Vagina (tissue), 2 donors: ENCODE results near the gene FAM13B.

Source experiments
- POLR2AphosphoS5 ChIP-seq, 2 donors: sonication (generic); formaldehyde crosslinking; IDR thresholded peaks; one replicate each; pipeline ENCODE4 v1.9.0; 2017; ENCODE audit warnings: antibody characterized with exemption in 2 of 2, mild to moderate bottlenecking in 2 of 2, low read depth in 1 of 2; ENCODE audit not compliant: insufficient read depth in 1 of 2
- TF ChIP-seq, protein P1 (sequence below), 3 experiments: fragments of 450-650 bp in 2 of 3; fragments of 200-600 bp in 1 of 3; sonication (generic) in 1 of 3; IDR thresholded peaks; one replicate each; pipeline ENCODE4 v1.5.1; 2017 to 2019; ENCODE audit warnings: antibody characterized with exemption in 3 of 3, mild to moderate bottlenecking in 2 of 3, moderate library complexity in 2 of 3

DNA sequence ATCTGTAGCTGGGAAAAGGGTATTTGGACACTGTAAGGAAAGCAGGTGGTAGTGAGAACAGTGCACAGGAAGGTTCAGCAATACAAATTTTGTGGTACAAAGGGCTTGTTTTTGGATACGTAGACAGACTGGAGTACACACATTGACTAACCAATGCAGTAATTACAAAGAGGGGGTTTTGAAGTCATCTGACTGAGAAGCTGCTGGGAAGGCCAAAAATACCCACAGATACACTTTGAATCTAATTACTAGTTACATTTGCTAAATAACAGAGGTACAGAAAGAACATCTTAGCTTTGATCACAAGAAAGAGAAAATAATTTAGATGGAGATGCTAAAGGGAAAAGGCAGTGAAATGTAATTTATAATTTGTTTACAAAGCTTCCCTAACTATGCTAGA, 97.7 kb downstream of the FAM13B start:
- no peak for TF ChIP-seq POLR2AphosphoS5 (IDR thresholded peaks at IDR 0.05; ENCODE audit: insufficient read depth in 1 of 2, low read depth in 1 of 2)
- TF ChIP-seq, protein P1, sequence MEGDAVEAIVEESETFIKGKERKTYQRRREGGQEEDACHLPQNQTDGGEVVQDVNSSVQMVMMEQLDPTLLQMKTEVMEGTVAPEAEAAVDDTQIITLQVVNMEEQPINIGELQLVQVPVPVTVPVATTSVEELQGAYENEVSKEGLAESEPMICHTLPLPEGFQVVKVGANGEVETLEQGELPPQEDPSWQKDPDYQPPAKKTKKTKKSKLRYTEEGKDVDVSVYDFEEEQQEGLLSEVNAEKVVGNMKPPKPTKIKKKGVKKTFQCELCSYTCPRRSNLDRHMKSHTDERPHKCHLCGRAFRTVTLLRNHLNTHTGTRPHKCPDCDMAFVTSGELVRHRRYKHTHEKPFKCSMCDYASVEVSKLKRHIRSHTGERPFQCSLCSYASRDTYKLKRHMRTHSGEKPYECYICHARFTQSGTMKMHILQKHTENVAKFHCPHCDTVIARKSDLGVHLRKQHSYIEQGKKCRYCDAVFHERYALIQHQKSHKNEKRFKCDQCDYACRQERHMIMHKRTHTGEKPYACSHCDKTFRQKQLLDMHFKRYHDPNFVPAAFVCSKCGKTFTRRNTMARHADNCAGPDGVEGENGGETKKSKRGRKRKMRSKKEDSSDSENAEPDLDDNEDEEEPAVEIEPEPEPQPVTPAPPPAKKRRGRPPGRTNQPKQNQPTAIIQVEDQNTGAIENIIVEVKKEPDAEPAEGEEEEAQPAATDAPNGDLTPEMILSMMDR (IDR thresholded peaks at IDR 0.05): no peak
